ENCODE measurements around the gene AP3S2.

DNA sequence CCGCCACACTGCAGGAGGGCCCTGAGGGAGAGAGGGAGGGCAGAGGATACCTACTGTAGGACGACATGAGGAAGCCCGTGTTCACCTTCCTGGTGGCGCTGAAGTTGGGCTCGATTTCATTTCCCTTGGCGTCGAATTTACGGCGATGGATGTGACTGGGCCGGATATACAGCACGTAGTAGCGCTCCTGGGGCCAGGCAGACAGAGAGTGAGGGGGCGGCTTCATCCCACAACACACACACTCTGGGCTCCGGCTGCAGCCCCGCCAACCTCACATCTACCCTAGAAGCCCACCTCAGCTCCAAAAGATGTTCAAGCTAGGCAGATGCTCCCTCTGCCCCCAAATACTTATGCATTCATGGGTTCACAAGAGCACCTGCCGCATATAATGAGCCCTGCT, 14.4 kb upstream of the AP3S2 start:
- no peak for TF ChIP-seq HIVEP1 (CRISPR knock-in tag; IDR thresholded peaks at IDR 0.05)
- TF ChIP-seq ZNF274 (CRISPR knock-in tag; IDR thresholded peaks at IDR 0.05), result no peak
- TF ChIP-seq RFX1 (IDR thresholded peaks at IDR 0.05), result no peak
- TF ChIP-seq POLR2A (IDR thresholded peaks at IDR 0.05; ENCODE audit: insufficient read depth in 1 of 2, low read depth in 2 of 2, low read length in 2 of 2), result no peak

All from HepG2 (cell line).